GM10847 (cell line): ENCODE data around the gene PDE4C.

Experiments
- POLR2A ChIP-seq: IDR thresholded peaks from 2 replicates; pipeline ENCODE4 v1.6.1; 2011; ENCODE audit not compliant: insufficient read length; ENCODE audit errors: extremely low read depth

PDE4C gene

GRCh38 chr19:18197306-18197705 lies 28.9 kb downstream of the PDE4C start:
- no peak for TF ChIP-seq POLR2A

GRCh38 chr19:18196511-18196845 lies 29.8 kb downstream of the PDE4C start:
- no peak for TF ChIP-seq POLR2A

- no peak for TF ChIP-seq POLR2A
These were observed 31.5 kb downstream of the PDE4C start for GRCh38 chr19:18194554-18195238.

GRCh38 chr19:18194181-18194530 lies 32.1 kb downstream of the PDE4C start:
- no peak for TF ChIP-seq POLR2A

- no peak for TF ChIP-seq POLR2A
These were observed 32.7 kb downstream of the PDE4C start for GRCh38 chr19:18193388-18194180.

- TF ChIP-seq POLR2A: peak; percentile 52
These were observed 33.4 kb downstream of the PDE4C start, which contains the start of gene MPV17L2 for GRCh38 chr19:18192673-18193387. Gene MPV17L2, plus strand, starts transcription at chr19:18193218. Its CDS starts 64 bp downstream, at chr19:18193282.

- no peak for TF ChIP-seq POLR2A
These were observed 34.6 kb downstream of the PDE4C start for GRCh38 chr19:18191640-18192062.

- TF ChIP-seq POLR2A: no peak
These were observed 36.0 kb downstream of the PDE4C start for GRCh38 chr19:18190278-18190677.

GRCh38 chr19:18185538-18185937 lies 40.7 kb downstream of the PDE4C start:
- TF ChIP-seq POLR2A: no peak

- TF ChIP-seq POLR2A: no peak
These were observed 42.7 kb downstream of the PDE4C start for GRCh38 chr19:18183529-18183928.

GRCh38 chr19:18179957-18180356 lies 46.3 kb downstream of the PDE4C start:
- TF ChIP-seq POLR2A: no peak

- TF ChIP-seq POLR2A: no peak
These were observed 49.6 kb downstream of the PDE4C start for GRCh38 chr19:18176367-18177310.

- no peak for TF ChIP-seq POLR2A
These were observed 51.3 kb downstream of the PDE4C start for GRCh38 chr19:18174983-18175382.
